ENCODE results near the gene TENM4. TPM values are rescaled to one million over a fixed set of nuclear protein-coding genes. Genes with fewer than 3 reads are reported as not detected.

Gene TENM4
- total RNA-seq, 1 donor from 2014 or later = 5.1 TPM

DNA sequence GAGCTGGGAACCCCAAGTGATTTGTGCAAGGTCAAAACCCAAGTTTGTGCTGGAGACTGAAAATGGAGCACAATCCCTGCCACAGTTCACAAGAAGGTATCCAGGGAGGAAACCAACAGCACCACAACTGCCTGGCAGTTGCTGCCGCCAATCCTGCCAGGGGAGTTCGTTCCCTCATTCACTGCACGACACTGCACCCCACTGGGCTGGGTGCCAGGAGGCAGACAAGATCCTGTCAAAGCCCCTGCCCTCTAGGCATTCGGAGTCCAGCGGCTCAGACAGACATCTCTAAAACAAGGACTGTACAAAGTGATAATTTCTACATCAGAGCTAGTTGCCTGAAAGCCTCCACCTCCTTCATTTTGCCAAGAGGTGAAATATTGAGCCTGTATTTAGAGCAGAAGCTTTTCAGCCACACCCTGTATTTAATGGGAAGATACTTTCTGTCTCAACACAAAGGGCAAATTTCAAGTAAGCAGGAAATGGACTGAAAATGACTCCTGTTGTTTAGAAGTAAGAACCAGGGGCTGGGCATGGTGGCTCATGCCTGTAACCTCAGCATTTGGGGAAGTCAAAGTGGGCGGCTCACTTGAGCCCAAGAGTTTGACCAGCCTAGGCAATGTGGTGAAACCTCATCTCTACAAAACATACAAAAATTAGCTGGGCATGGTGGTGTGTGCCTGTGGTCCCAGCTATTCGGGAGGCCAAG, 588.8 kb downstream of the TENM4 start:
- Mint-ChIP-seq H3K27ac (no peak overlapping the region), H3K4me3 (no peak overlapping the region), H3K9me3 (no peaks in the 10 kb centered on the region), H3K36me3 (peaks cover 20% of the 10 kb centered on the region), H3K4me1 (no peaks in the 10 kb centered on the region), H3K27me3 (ENCODE audit: insufficient read depth, low read depth) (no peaks in the 10 kb centered on the region)
- H3K4me3 ChIP-seq = no peak overlapping the region
- DNase-seq (ENCODE audit: low spot score) = no peak
- H4K20me1 ChIP-seq (ENCODE audit: low read depth) = no peaks in the 10 kb centered on the region
- TF ChIP-seq EZH2 (IDR thresholded peaks at IDR 0.05) = no peak
- TF ChIP-seq EZH2phosphoT487 (IDR thresholded peaks at IDR 0.05) = no peak
- TF ChIP-seq, protein P1, sequence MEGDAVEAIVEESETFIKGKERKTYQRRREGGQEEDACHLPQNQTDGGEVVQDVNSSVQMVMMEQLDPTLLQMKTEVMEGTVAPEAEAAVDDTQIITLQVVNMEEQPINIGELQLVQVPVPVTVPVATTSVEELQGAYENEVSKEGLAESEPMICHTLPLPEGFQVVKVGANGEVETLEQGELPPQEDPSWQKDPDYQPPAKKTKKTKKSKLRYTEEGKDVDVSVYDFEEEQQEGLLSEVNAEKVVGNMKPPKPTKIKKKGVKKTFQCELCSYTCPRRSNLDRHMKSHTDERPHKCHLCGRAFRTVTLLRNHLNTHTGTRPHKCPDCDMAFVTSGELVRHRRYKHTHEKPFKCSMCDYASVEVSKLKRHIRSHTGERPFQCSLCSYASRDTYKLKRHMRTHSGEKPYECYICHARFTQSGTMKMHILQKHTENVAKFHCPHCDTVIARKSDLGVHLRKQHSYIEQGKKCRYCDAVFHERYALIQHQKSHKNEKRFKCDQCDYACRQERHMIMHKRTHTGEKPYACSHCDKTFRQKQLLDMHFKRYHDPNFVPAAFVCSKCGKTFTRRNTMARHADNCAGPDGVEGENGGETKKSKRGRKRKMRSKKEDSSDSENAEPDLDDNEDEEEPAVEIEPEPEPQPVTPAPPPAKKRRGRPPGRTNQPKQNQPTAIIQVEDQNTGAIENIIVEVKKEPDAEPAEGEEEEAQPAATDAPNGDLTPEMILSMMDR (IDR thresholded peaks at IDR 0.05) = no peak
- H3K79me2 ChIP-seq (ENCODE audit: low read depth) = no peaks in the 10 kb centered on the region
- H3K27ac ChIP-seq = no peak overlapping the region
- H3K9me3 ChIP-seq (ENCODE audit: low read depth) = no peaks in the 10 kb centered on the region
- no peaks in the 10 kb centered on the region for H3F3A ChIP-seq (ENCODE audit: low read depth)
- H3K9ac ChIP-seq = no peak overlapping the region
- no peaks in the 10 kb centered on the region for H3K4me1 ChIP-seq
- no peak overlapping the region for H2AFZ ChIP-seq (replicated peaks)
- no peaks in the 10 kb centered on the region for H3K27me3 ChIP-seq
- no peak overlapping the region for H3K4me2 ChIP-seq
- no peaks in the 10 kb centered on the region for H3K36me3 ChIP-seq

GRCh38 chr11:78850078-78850477, 590.8 kb downstream of the TENM4 start:
- no peaks in the 10 kb centered on the region for H3K9me3 Mint-ChIP-seq
- no peak for DNase-seq (ENCODE audit: low spot score)
- no peak overlapping the region for H3K27ac ChIP-seq

DNA sequence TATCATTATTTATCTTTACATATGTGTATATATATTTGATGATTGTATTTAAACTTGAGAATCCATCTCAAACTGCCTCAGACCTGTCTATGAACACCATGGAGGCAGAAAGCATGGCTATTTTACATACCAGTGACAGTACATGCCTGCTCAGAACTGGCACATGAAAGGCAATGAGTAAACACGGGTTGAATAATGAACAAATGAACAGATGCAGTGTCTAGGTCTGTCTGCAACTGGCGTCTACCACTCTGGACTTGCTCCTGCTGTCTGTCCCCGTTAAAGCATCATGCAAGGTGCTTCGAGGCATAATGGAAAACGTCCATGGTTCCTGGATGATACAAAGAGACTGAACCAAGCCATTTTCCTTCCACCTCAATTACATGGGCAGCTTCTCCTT, 594.6 kb downstream of the TENM4 start:
- Mint-ChIP-seq H3K4me1 (no peaks in the 10 kb centered on the region), H3K36me3 (peaks cover 17% of the 10 kb centered on the region), H3K9me3 (no peaks in the 10 kb centered on the region), H3K27me3 (ENCODE audit: insufficient read depth, low read depth) (peaks cover 2% of the 10 kb centered on the region), H3K27ac (no peak overlapping the region), H3K4me3 (no peak overlapping the region)
- H3K4me3 ChIP-seq = no peak overlapping the region
- H3K79me2 ChIP-seq (ENCODE audit: low read depth) = no peaks in the 10 kb centered on the region
- H3K9ac ChIP-seq = no peak overlapping the region
- no peak overlapping the region for H2AFZ ChIP-seq (replicated peaks)
- no peaks in the 10 kb centered on the region for H3K9me3 ChIP-seq (ENCODE audit: low read depth)
- TF ChIP-seq EZH2phosphoT487 (IDR thresholded peaks at IDR 0.05) = no peak
- H3K4me1 ChIP-seq = no peaks in the 10 kb centered on the region
- DNase-seq (ENCODE audit: low spot score) = no peak
- H3F3A ChIP-seq (ENCODE audit: low read depth) = no peaks in the 10 kb centered on the region
- H3K4me2 ChIP-seq = no peak overlapping the region
- no peak overlapping the region for H3K27ac ChIP-seq
- H4K20me1 ChIP-seq (ENCODE audit: low read depth) = no peaks in the 10 kb centered on the region
- no peaks in the 10 kb centered on the region for H3K36me3 ChIP-seq
- no peaks in the 10 kb centered on the region for H3K27me3 ChIP-seq

More at GRCh38 chr11:78850078-78850477, 590.8 kb downstream of the TENM4 start:
- H3K4me3 Mint-ChIP-seq = no peak overlapping the region
- Histone ChIP-seq H3K4me2 (no peak overlapping the region), H3K9ac (no peak overlapping the region), H3K79me2 (ENCODE audit: low read depth) (no peaks in the 10 kb centered on the region), H3K4me3 (no peak overlapping the region), H4K20me1 (ENCODE audit: low read depth) (no peaks in the 10 kb centered on the region), H3K36me3 (no peaks in the 10 kb centered on the region), H2AFZ (replicated peaks) (no peak overlapping the region), H3K9me3 (ENCODE audit: low read depth) (no peaks in the 10 kb centered on the region), H3F3A (ENCODE audit: low read depth) (no peaks in the 10 kb centered on the region), H3K4me1 (no peaks in the 10 kb centered on the region), H3K27me3 (no peaks in the 10 kb centered on the region)
- TF ChIP-seq EZH2phosphoT487 (IDR thresholded peaks at IDR 0.05) (no peak), EZH2 (IDR thresholded peaks at IDR 0.05) (no peak)
- H3K27me3 Mint-ChIP-seq (ENCODE audit: insufficient read depth, low read depth) = no peaks in the 10 kb centered on the region
- no peak overlapping the region for H3K27ac Mint-ChIP-seq
- H3K36me3 Mint-ChIP-seq = peaks cover 23% of the 10 kb centered on the region
- no peaks in the 10 kb centered on the region for H3K4me1 Mint-ChIP-seq

- Mint-ChIP-seq H3K36me3 (peaks cover 17% of the 10 kb centered on the region), H3K27ac (no peak overlapping the region), H3K4me3 (no peak overlapping the region), H3K27me3 (ENCODE audit: insufficient read depth, low read depth) (peaks cover 2% of the 10 kb centered on the region), H3K4me1 (peaks cover 1% of the 10 kb centered on the region), H3K9me3 (no peaks in the 10 kb centered on the region)
- Histone ChIP-seq H3K79me2 (ENCODE audit: low read depth) (no peaks in the 10 kb centered on the region), H3K27me3 (no peaks in the 10 kb centered on the region), H3K9me3 (ENCODE audit: low read depth) (no peaks in the 10 kb centered on the region), H4K20me1 (ENCODE audit: low read depth) (no peaks in the 10 kb centered on the region), H3F3A (ENCODE audit: low read depth) (no peaks in the 10 kb centered on the region), H3K4me2 (no peak overlapping the region), H2AFZ (replicated peaks) (no peak overlapping the region), H3K36me3 (no peaks in the 10 kb centered on the region), H3K27ac (no peak overlapping the region), H3K4me3 (no peak overlapping the region), H3K9ac (no peak overlapping the region), H3K4me1 (no peaks in the 10 kb centered on the region)
- no peak for DNase-seq (ENCODE audit: low spot score)
- TF ChIP-seq EZH2 (IDR thresholded peaks at IDR 0.05) (no peak), EZH2phosphoT487 (IDR thresholded peaks at IDR 0.05) (no peak)
- TF ChIP-seq, protein P1 (IDR thresholded peaks at IDR 0.05) = no peak
Measured at GRCh38 chr11:78845496-78845895, 595.3 kb downstream of the TENM4 start.

All from neural progenitor cell (in vitro differentiated cells).